HG03571 (cell line): Measurements from ENCODE around the gene GSDMA.
"Not testable (repeated sequence)": the region's sequence is repeated elsewhere in the genome, so short reads cannot be mapped to it uniquely, and the experiment has no call there.

Experiments used
- ATAC-seq: cut with Tn5 transposase; IDR thresholded peaks from one replicate; pipeline ENCODE4 v1.9.1; 2021; ENCODE audit not compliant: unreplicated experiment

GSDMA gene

GRCh38 chr17:39928858-39929645 lies 33.8 kb upstream of the GSDMA start:
- ATAC-seq = no peak

DNA sequence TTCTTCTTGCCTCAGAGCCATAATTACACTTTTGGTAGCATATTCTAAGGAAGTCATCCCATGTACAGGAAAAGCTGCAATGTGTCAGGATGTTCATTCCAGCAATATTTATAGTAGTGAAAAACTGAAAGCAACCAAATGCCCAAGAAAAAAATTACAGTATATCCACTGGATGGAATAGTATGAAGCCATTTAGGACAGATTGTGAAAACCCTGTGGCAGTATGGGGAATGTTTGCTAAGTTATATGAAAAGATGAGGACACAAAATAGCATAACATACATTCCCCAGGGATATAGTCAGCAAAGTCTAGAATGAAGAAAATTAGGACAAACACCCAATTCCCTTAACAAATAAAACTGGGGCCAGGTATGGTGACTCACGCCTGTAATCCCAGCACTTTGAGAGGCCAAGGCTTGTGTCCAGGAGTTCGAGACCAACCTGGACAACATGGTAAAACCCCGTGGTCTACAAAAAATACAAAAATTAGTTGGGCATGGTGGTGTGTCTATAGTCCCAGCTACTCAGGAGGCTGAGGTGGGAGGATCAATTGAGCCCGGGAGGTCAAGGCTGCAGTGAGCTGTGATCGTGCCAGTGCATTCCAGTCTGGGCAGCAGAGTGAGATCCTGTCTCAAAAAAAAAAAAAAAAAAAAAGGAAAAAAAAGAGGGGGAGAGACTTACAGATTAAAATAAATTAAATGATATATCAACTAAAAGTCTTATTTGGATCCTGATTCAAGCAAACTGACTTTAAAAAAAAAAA lies 33.0 kb upstream of the GSDMA start:
- no peak for ATAC-seq

DNA sequence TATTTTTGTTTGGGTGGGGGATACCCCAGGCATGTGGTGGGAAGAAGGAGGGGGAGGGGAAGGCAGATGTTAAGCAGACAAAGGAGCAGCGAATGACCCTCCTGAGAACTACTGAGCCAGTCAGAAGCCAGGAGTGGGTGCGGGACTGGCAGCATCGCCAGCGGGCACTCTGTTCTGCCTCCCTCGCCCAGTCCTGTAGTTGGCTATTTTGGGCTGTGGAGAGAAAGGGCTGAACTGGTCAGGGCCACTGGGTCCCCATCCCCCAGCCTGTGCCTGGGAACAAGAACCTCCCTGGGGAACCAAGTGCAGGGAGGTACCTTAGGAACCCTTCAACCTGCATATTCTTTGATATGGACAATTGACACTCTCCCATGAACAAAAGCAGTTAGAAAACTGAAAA lies 28.9 kb upstream of the GSDMA start:
- ATAC-seq = no peak

DNA sequence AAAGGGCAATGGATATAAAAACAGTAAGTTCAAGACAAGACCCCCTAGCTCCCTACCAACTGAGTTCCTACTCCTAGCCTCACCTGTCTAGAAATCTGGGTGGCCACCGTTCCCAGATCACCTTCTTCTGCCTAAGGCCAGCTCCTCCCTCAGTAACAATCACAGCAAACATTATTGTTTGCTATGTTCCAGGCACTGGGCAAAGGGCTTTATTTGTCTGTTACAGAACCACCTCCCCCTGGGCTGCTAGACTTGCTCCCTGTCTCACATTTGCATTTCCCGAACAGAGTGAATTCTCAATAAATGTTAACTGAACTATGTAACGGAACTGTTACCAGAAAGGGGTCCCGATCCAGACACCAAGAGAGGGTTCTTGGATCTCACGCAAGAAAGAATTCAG lies 28.5 kb upstream of the GSDMA start:
- no peak for ATAC-seq

- ATAC-seq = no peak
Measured at GRCh38 chr17:39935909-39936308, 26.9 kb upstream of the GSDMA start.

DNA sequence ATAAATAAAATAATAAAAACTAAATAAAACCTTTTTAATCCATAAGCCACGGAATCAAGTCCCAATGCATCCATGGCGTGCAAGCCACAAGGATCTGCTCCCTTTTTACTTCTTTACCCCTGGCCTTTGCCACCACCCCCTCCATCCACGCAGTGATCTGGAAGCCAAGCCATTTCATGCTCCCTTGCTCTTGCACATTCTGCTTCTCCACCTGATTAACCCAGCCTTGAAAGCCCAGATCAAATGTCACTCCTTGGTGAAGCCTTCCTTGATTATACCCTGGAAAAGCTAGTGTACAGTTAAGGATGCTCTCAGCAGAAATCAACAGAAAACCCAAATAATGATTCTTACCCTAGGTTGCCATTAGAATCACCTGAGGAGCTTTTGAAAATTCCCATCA lies 25.4 kb upstream of the GSDMA start:
- no peak for ATAC-seq

DNA sequence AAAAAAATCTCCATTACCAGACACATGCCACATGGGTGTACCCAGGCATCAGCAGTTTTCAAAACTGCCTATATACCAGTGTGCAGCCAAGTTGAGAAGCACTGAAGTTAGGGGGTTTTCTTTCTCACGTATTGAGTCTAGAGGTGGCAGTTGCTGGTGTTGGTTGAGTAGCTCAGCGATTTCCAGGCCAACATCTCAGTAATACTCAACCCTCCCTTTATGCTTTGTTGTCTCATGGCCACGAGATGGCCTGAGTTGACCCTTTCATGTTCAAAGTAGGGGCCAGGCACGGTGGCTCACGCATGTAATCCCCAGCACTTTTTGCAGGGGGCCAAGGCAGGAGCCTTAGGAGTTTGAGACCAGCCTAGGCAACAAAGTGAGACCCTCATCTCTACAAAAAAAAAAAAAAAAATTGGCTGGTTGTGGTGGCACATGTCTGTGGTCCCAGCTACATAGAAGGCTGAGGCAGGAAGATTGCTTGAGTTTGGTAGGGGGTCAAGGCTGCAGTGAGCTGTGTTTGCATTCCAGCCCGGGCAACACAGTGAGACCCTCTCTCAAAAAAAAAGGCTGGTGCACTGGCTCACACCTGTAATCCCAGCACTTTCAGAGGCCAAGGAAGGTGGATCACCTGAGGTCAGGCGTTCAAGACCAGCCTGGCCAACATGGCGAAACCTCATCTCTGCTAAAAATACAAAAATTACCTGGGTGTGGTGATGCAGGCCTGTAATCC lies 24.5 kb upstream of the GSDMA start:
- peak; percentile 49 for ATAC-seq

DNA sequence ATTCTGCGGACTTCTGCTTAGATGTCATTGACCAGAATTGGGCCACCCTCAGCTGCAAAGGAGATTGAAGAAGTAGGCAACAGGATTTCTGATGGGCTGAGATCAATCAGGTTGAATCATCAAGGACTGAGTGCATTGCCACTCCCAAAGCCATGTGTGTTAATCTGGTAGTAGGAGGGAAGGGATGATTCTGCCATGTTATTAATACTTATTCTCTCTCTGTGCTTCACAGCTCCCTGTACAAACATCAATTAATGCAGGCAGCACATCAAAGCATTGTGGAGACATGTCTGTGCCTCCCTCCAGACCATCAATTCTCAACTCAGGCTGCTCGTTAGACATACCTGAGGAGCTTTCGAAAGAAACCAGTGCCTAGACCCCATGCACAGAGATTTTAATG lies 23.7 kb upstream of the GSDMA start:
- ATAC-seq = no peak

GRCh38 chr17:39939588-39940419 lies 23.0 kb upstream of the GSDMA start:
- no peak for ATAC-seq

DNA sequence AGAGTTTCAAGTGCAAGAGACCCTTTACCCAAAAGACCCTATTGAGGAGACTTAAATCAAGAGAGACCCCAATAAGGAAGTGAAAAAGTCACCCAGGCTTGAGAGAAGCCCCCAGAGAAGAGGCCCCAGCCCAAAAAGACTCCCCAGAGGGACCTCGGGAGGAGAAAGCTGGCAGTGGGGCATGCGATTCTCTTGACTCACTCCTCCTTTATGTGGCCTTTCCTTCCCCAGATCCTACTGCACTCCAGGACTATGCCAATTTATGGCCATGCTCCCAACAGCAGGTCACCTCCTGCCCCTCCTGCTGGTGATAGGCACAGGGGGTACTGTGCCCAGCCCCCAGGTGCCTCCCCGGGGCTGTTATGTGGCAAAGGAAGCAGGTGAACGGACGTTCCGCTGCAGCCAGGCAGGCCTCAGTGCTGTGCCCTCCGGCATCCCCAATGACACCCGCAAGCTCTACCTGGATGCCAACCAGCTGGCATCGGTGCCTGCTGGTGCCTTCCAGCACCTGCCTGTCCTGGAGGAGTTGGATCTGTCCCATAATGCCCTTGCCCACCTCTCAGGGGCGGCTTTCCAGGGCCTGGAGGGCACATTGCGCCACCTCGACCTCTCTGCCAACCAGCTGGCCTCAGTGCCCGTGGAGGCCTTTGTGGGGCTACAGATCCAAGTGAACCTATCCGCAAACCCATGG lies 19.0 kb upstream of the GSDMA start:
- ATAC-seq = no peak

DNA sequence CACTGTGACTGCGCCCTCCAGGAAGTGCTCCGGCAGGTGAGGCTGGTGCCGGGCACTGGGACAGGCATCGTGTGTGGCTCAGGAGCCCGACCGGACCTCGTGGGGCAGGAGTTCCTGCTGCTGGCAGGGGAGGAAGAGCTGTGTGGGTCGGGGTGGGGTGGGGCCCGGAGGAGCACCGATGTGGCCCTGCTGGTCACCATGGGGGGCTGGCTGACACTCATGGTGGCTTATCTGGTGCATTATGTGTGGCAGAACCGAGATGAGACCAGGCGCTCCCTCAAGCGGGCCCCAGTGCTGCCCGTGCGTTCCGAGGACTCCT lies 18.5 kb upstream of the GSDMA start:
- no peak for ATAC-seq

GRCh38 chr17:39946551-39947330 lies 16.1 kb upstream of the GSDMA start:
- no peak for ATAC-seq

- ATAC-seq = not testable (repeated sequence)
Measured at GRCh38 chr17:39948489-39948828, 14.3 kb upstream of the GSDMA start.

- ATAC-seq = no peak
Measured at GRCh38 chr17:39949028-39949427, 13.8 kb upstream of the GSDMA start.

GRCh38 chr17:39950871-39951348 lies 11.9 kb upstream of the GSDMA start:
- ATAC-seq = no peak

- ATAC-seq = no peak
Measured at GRCh38 chr17:39951924-39952679, 10.7 kb upstream of the GSDMA start.

DNA sequence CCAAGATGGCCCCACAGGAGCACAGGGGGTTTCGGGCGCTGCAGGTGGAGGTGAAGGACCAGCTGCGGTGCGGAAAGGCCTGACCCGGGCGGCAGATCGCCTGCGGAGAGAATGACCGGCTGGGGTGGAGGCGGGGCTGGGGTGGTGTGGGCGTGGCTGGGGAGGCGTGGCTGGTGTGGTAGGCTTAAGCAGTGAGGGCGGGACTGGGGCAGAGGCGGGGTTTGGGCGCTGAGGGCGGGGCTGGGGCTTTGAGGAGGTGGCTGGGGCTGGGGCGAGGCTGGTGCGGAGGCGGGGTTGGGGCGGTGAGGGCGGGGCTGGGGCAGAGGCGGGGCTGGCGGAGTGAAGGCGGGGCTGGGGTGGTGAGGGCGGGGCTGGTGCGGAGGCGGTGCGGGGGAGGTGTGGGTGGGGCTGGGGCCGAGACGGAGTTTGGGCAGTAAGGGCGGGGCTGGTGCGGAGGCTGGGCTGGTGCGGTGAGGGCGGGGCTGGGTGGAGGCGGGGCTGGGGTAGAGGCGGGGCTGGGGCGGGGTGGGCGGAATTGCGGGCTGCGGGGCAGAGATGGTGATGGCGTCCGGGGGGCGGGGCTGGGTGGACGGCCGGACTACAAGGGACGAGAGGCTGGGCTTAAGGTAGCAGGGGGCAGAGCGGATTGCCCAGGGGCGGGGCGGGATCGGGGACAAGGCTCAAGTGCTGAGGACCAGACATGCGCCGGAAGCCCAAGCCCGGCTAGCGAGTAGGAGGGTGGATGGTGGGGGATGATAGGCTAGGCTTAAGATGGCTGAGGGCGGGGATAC lies 9.9 kb upstream of the GSDMA start:
- ATAC-seq = peak; percentile 84

DNA sequence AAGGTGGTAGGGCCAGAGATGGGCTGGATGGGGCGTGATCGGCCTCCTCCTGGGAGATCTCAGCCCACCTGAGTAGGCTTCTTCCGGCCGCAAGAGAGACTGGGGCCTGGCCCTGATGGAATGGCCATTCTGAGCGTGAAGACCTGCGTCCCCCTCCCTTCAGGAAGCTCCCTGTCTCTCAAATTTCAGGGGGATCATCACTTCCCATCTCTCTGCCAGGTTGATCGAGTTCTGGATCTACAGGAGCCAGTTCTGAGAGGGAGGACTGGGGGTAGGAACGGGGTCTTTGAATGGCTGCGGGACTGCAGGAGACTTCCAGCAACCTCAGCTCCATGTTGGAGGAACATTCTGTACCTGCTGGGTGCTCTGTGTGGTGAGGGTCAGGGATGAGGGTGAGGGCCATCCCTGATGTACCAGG lies 9.3 kb upstream of the GSDMA start:
- ATAC-seq = no peak
